Measurements from ENCODE around the gene ADAMTSL1.

ADAMTSL1 gene

GRCh38 chr9:18683851-18684250 lies 209.9 kb downstream of the ADAMTSL1 start:
- Histone ChIP-seq H3K27me3 (ENCODE audit: control insufficient read depth, insufficient read depth, low read length, poor library complexity, severe bottlenecking) (no peaks in the 10 kb centered on the region), H3K4me1 (ENCODE audit: control insufficient read depth, insufficient read depth, low read length) (no peaks in the 10 kb centered on the region), H3K9me3 (ENCODE audit: control insufficient read depth, low read length) (no peaks in the 10 kb centered on the region), H3K27ac (ENCODE audit: insufficient read depth, low read depth, low read length, poor library complexity, severe bottlenecking) (no peak overlapping the region), H3K4me3 (ENCODE audit: insufficient read depth, low read depth, low read length) (no peak overlapping the region), H3K36me3 (ENCODE audit: control insufficient read depth, insufficient read depth, low read length) (no peaks in the 10 kb centered on the region)
- WGBS, 2 experiments: no CpG with 5 or more reads among the region's 1 CpG

GRCh38 chr9:18684593-18685317 lies 210.8 kb downstream of the ADAMTSL1 start:
- no peaks in the 10 kb centered on the region for H3K9me3 ChIP-seq (ENCODE audit: control insufficient read depth, low read length)
- H3K36me3 ChIP-seq (ENCODE audit: control insufficient read depth, insufficient read depth, low read length): no peaks in the 10 kb centered on the region
- H3K27ac ChIP-seq (ENCODE audit: insufficient read depth, low read depth, low read length, poor library complexity, severe bottlenecking): no peak overlapping the region
- H3K27me3 ChIP-seq (ENCODE audit: control insufficient read depth, insufficient read depth, low read length, poor library complexity, severe bottlenecking): no peaks in the 10 kb centered on the region
- H3K4me1 ChIP-seq (ENCODE audit: control insufficient read depth, insufficient read depth, low read length): no peaks in the 10 kb centered on the region
- WGBS, 2 experiments: 90 to 93% methylated on average over 4 to 5 of the region's 5 CpGs
- no peak overlapping the region for H3K4me3 ChIP-seq (ENCODE audit: insufficient read depth, low read depth, low read length)

GRCh38 chr9:18688581-18689565 lies 214.9 kb downstream of the ADAMTSL1 start:
- no peaks in the 10 kb centered on the region for H3K36me3 ChIP-seq (ENCODE audit: control insufficient read depth, insufficient read depth, low read length)
- H3K27ac ChIP-seq (ENCODE audit: insufficient read depth, low read depth, low read length, poor library complexity, severe bottlenecking): no peak overlapping the region
- WGBS, 2 experiments: 80 to 96% methylated on average over 5 to 6 of the region's 6 CpGs
- no peaks in the 10 kb centered on the region for H3K27me3 ChIP-seq (ENCODE audit: control insufficient read depth, insufficient read depth, low read length, poor library complexity, severe bottlenecking)
- no peaks in the 10 kb centered on the region for H3K4me1 ChIP-seq (ENCODE audit: control insufficient read depth, insufficient read depth, low read length)
- H3K9me3 ChIP-seq (ENCODE audit: control insufficient read depth, low read length): peaks cover under 1% of the 10 kb centered on the region
- H3K4me3 ChIP-seq (ENCODE audit: insufficient read depth, low read depth, low read length): no peak overlapping the region

GRCh38 chr9:18689921-18690320 lies 216.0 kb downstream of the ADAMTSL1 start:
- Histone ChIP-seq H3K4me1 (ENCODE audit: control insufficient read depth, insufficient read depth, low read length) (no peaks in the 10 kb centered on the region), H3K27me3 (ENCODE audit: control insufficient read depth, insufficient read depth, low read length, poor library complexity, severe bottlenecking) (no peaks in the 10 kb centered on the region), H3K9me3 (ENCODE audit: control insufficient read depth, low read length) (peaks cover 3% of the 10 kb centered on the region), H3K27ac (ENCODE audit: insufficient read depth, low read depth, low read length, poor library complexity, severe bottlenecking) (no peak overlapping the region), H3K4me3 (ENCODE audit: insufficient read depth, low read depth, low read length) (no peak overlapping the region), H3K36me3 (ENCODE audit: control insufficient read depth, insufficient read depth, low read length) (no peaks in the 10 kb centered on the region)

GRCh38 chr9:18692268-18692667 lies 218.3 kb downstream of the ADAMTSL1 start:
- Histone ChIP-seq H3K36me3 (ENCODE audit: control insufficient read depth, insufficient read depth, low read length) (no peaks in the 10 kb centered on the region), H3K4me3 (ENCODE audit: insufficient read depth, low read depth, low read length) (no peak overlapping the region), H3K9me3 (ENCODE audit: control insufficient read depth, low read length) (peaks cover 3% of the 10 kb centered on the region), H3K4me1 (ENCODE audit: control insufficient read depth, insufficient read depth, low read length) (no peaks in the 10 kb centered on the region), H3K27ac (ENCODE audit: insufficient read depth, low read depth, low read length, poor library complexity, severe bottlenecking) (no peak overlapping the region), H3K27me3 (ENCODE audit: control insufficient read depth, insufficient read depth, low read length, poor library complexity, severe bottlenecking) (no peaks in the 10 kb centered on the region)
- 94 to 95% methylated on average over 5 of the region's 5 CpGs for WGBS, 2 experiments

GRCh38 chr9:18692962-18693361 lies 219.0 kb downstream of the ADAMTSL1 start:
- H3K4me1 ChIP-seq (ENCODE audit: control insufficient read depth, insufficient read depth, low read length): no peaks in the 10 kb centered on the region
- H3K27me3 ChIP-seq (ENCODE audit: control insufficient read depth, insufficient read depth, low read length, poor library complexity, severe bottlenecking): no peaks in the 10 kb centered on the region
- H3K4me3 ChIP-seq (ENCODE audit: insufficient read depth, low read depth, low read length): no peak overlapping the region
- H3K36me3 ChIP-seq (ENCODE audit: control insufficient read depth, insufficient read depth, low read length): no peaks in the 10 kb centered on the region
- H3K27ac ChIP-seq (ENCODE audit: insufficient read depth, low read depth, low read length, poor library complexity, severe bottlenecking): no peak overlapping the region
- peaks cover 3% of the 10 kb centered on the region for H3K9me3 ChIP-seq (ENCODE audit: control insufficient read depth, low read length)
- WGBS, 2 experiments: 100% methylated on average over 2 of the region's 3 CpGs

- Histone ChIP-seq H3K27ac (ENCODE audit: insufficient read depth, low read depth, low read length, poor library complexity, severe bottlenecking) (no peak overlapping the region), H3K4me1 (ENCODE audit: control insufficient read depth, insufficient read depth, low read length) (no peaks in the 10 kb centered on the region), H3K4me3 (ENCODE audit: insufficient read depth, low read depth, low read length) (no peak overlapping the region), H3K36me3 (ENCODE audit: control insufficient read depth, insufficient read depth, low read length) (no peaks in the 10 kb centered on the region), H3K27me3 (ENCODE audit: control insufficient read depth, insufficient read depth, low read length, poor library complexity, severe bottlenecking) (no peaks in the 10 kb centered on the region), H3K9me3 (ENCODE audit: control insufficient read depth, low read length) (peaks cover 3% of the 10 kb centered on the region)
Observed at GRCh38 chr9:18694959-18695668, 221.2 kb downstream of the ADAMTSL1 start.

GRCh38 chr9:18698992-18699391 lies 225.0 kb downstream of the ADAMTSL1 start:
- H3K4me3 ChIP-seq (ENCODE audit: insufficient read depth, low read depth, low read length): no peak overlapping the region
- no peaks in the 10 kb centered on the region for H3K4me1 ChIP-seq (ENCODE audit: control insufficient read depth, insufficient read depth, low read length)
- no peak overlapping the region for H3K27ac ChIP-seq (ENCODE audit: insufficient read depth, low read depth, low read length, poor library complexity, severe bottlenecking)
- WGBS, 2 experiments: 46 to 48% methylated on average over 2 of the region's 2 CpGs
- no peaks in the 10 kb centered on the region for H3K27me3 ChIP-seq (ENCODE audit: control insufficient read depth, insufficient read depth, low read length, poor library complexity, severe bottlenecking)
- H3K9me3 ChIP-seq (ENCODE audit: control insufficient read depth, low read length): peaks cover 1% of the 10 kb centered on the region
- H3K36me3 ChIP-seq (ENCODE audit: control insufficient read depth, insufficient read depth, low read length): no peaks in the 10 kb centered on the region

- H3K4me1 ChIP-seq (ENCODE audit: control insufficient read depth, insufficient read depth, low read length): no peaks in the 10 kb centered on the region
- no peaks in the 10 kb centered on the region for H3K27me3 ChIP-seq (ENCODE audit: control insufficient read depth, insufficient read depth, low read length, poor library complexity, severe bottlenecking)
- H3K4me3 ChIP-seq (ENCODE audit: insufficient read depth, low read depth, low read length): no peak overlapping the region
- H3K36me3 ChIP-seq (ENCODE audit: control insufficient read depth, insufficient read depth, low read length): no peaks in the 10 kb centered on the region
- H3K9me3 ChIP-seq (ENCODE audit: control insufficient read depth, low read length): no peaks in the 10 kb centered on the region
- no CpG with 5 or more reads among the region's 1 CpG for WGBS, 2 experiments
- H3K27ac ChIP-seq (ENCODE audit: insufficient read depth, low read depth, low read length, poor library complexity, severe bottlenecking): no peak overlapping the region
Observed at GRCh38 chr9:18699764-18700163, 225.8 kb downstream of the ADAMTSL1 start.

- Histone ChIP-seq H3K27me3 (ENCODE audit: control insufficient read depth, insufficient read depth, low read length, poor library complexity, severe bottlenecking) (no peaks in the 10 kb centered on the region), H3K9me3 (ENCODE audit: control insufficient read depth, low read length) (no peaks in the 10 kb centered on the region), H3K27ac (ENCODE audit: insufficient read depth, low read depth, low read length, poor library complexity, severe bottlenecking) (no peak overlapping the region), H3K36me3 (ENCODE audit: control insufficient read depth, insufficient read depth, low read length) (no peaks in the 10 kb centered on the region), H3K4me3 (ENCODE audit: insufficient read depth, low read depth, low read length) (no peak overlapping the region), H3K4me1 (ENCODE audit: control insufficient read depth, insufficient read depth, low read length) (no peaks in the 10 kb centered on the region)
Observed at GRCh38 chr9:18700714-18701113, 226.8 kb downstream of the ADAMTSL1 start.

Measured in ectodermal cell (in vitro differentiated cells).